ENCODE data around the gene SLC17A2. TPM values are rescaled to one million over a fixed set of nuclear protein-coding genes. Genes with fewer than 3 reads are reported as not detected.

The SLC17A2 gene
- polyA plus RNA-seq, 1 experiment: not detected

DNA sequence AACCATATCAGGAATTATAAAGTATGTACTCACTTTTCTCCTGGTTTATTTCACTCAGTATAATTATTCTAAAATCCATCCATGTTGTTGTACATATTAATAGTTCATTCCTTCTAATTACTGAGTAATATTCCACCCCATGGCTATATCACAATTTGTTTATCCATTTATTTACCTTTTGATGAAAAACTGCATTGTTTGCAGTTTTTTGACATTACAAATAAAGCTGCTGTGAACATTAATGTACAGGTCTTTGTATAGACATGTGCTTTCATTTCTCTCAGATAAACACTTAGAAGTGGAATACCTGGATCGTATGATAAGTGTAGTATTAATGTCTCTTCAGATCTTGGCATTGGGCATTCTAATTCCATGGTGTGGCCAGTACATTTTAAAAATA, 60.7 kb downstream of the SLC17A2 start:
- ChIA-PET CTCF (interaction anchor here (0.9 kb wide), 1 partner anchor 53 kb away, joined by 3 read pairs; no protein-coding TSS in a partner anchor), POLR2A (no interaction called here)
- DNase-seq (ENCODE audit: low read depth): no peak

DNA sequence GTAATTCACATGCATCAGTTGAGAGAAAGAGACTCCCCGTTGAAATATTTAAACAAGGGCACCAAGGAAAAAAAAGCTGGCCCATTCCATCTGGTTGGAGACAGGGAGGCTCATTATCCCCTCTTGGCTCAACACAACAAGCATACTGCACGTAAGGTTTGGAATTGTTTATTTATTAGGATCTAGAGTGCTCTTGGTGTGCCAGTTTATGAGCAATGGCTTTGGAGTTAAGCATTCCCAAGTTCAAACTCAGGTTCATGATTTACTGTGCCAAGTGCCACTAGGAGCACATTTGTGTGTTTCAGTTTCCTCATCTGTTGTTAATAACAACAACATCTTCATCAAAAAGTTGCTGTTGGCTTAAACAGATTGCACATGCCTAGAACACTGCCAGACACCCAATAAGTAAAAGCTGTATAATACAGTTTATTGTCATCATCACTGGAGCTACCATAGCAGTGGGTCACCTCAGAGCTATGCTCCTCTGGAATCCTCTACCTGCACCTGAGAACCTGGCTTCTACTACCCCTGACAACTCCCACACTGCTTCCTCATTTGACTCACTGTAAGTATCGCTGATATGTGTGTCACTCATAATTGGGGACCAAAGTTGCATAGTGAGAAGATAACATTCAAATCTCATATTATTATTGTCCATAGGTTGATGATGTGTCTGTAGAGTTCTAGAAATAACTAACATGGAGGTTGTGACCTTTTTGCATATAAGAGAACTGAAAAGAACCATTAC, 61.9 kb downstream of the SLC17A2 start:
- TF ChIP-seq, protein P1, sequence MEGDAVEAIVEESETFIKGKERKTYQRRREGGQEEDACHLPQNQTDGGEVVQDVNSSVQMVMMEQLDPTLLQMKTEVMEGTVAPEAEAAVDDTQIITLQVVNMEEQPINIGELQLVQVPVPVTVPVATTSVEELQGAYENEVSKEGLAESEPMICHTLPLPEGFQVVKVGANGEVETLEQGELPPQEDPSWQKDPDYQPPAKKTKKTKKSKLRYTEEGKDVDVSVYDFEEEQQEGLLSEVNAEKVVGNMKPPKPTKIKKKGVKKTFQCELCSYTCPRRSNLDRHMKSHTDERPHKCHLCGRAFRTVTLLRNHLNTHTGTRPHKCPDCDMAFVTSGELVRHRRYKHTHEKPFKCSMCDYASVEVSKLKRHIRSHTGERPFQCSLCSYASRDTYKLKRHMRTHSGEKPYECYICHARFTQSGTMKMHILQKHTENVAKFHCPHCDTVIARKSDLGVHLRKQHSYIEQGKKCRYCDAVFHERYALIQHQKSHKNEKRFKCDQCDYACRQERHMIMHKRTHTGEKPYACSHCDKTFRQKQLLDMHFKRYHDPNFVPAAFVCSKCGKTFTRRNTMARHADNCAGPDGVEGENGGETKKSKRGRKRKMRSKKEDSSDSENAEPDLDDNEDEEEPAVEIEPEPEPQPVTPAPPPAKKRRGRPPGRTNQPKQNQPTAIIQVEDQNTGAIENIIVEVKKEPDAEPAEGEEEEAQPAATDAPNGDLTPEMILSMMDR (IDR thresholded peaks at IDR 0.05; ENCODE audit: insufficient read depth, low read depth, low read length): no peak
- CTCF ChIA-PET: interaction anchor here (0.6 kb wide), 1 partner anchor 26 kb away, joined by 3 read pairs; no protein-coding TSS in a partner anchor

More for the DNA sequence above, 60.7 kb downstream of the SLC17A2 start:
- Histone ChIP-seq H3K36me3 (ENCODE audit: control insufficient read depth, insufficient read depth, low read length) (no peaks in the 10 kb centered on the region), H3K27me3 (ENCODE audit: control insufficient read depth, insufficient read depth, low read length) (no peaks in the 10 kb centered on the region), H3K4me3 (ENCODE audit: low read depth, low read length) (no peak overlapping the region)
- TF ChIP-seq, protein P1 (IDR thresholded peaks at IDR 0.05; ENCODE audit: insufficient read depth, low read depth, low read length): no peak

DNA sequence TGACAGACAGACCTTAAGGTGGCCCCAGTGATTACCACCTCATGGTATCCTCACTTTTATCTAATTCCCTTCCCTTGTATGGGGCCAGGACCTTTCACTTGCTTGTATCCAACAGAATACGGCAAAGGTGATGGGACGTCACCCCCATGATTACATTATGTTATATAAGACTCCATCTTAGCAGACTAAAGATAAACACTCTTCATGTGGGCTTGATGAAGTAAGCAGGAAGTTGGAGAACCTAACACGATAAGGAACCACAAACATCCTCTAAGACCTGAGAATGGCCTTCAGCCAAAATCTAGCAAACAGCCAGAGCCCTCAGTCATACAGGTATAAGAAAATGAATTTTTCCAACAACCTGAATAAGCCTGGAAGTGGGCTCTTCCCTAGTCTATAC, 64.5 kb downstream of the SLC17A2 start:
- TF ChIP-seq, protein P1 (IDR thresholded peaks at IDR 0.05; ENCODE audit: insufficient read depth, low read depth, low read length): no peak
- H3K4me3 ChIP-seq (ENCODE audit: low read depth, low read length): no peak overlapping the region
- H3K36me3 ChIP-seq (ENCODE audit: control insufficient read depth, insufficient read depth, low read length): no peaks in the 10 kb centered on the region
- no peak for DNase-seq (ENCODE audit: low read depth)
- ChIA-PET CTCF (no interaction called here), POLR2A (no interaction called here)
- no peaks in the 10 kb centered on the region for H3K27me3 ChIP-seq (ENCODE audit: control insufficient read depth, insufficient read depth, low read length)

More for the DNA sequence above, 61.9 kb downstream of the SLC17A2 start:
- Histone ChIP-seq H3K36me3 (ENCODE audit: control insufficient read depth, insufficient read depth, low read length) (no peaks in the 10 kb centered on the region), H3K4me3 (ENCODE audit: low read depth, low read length) (no peak overlapping the region), H3K27me3 (ENCODE audit: control insufficient read depth, insufficient read depth, low read length) (no peaks in the 10 kb centered on the region)
- no peak for DNase-seq (ENCODE audit: low read depth)
- POLR2A ChIA-PET: no interaction called here

DNA sequence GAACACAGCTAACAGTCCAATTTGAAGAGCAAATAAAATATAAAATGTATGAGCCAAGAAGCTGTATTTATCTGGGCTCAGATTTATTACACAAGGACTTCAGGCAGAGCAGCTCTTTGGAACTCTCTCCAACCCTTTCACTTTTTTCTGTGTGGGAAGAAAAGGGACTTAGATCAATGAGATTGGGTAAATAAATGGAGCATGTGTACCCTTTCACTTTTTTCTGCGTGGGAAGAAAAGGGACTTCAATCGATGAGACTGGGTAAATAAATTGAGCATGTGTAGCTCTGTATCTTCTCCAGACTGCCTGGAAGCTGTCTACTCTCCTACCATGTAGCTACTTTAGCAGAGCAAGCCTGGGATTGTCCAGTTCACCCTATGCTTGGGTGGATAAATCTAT, 67.1 kb downstream of the SLC17A2 start:
- POLR2A ChIA-PET: no interaction called here

More for the DNA sequence above, 67.1 kb downstream of the SLC17A2 start:
- CTCF ChIA-PET: no interaction called here
- TF ChIP-seq, protein P1 (IDR thresholded peaks at IDR 0.05; ENCODE audit: insufficient read depth, low read depth, low read length): no peak
- no peak overlapping the region for H3K4me3 ChIP-seq (ENCODE audit: low read depth, low read length)
- no peaks in the 10 kb centered on the region for H3K36me3 ChIP-seq (ENCODE audit: control insufficient read depth, insufficient read depth, low read length)
- DNase-seq (ENCODE audit: low read depth): no peak
- no peaks in the 10 kb centered on the region for H3K27me3 ChIP-seq (ENCODE audit: control insufficient read depth, insufficient read depth, low read length)

Other genes with a start within 250 kb of the SLC17A2 start
- not detected in 2 replicates for gene SLC17A4, start 175.9 kb downstream of the SLC17A2 start, polyA plus RNA-seq (2011; rRNA removed)
- not detected in 2 replicates for gene SLC17A1, start 98.6 kb downstream of the SLC17A2 start, polyA plus RNA-seq (2011; rRNA removed)
- gene SLC17A3, start 56.4 kb downstream of the SLC17A2 start, polyA plus RNA-seq (2011; rRNA removed): not detected in 2 replicates
- gene TRIM38, start 32.1 kb upstream of the SLC17A2 start, polyA plus RNA-seq (2011; rRNA removed): 4.7 and 7.7 TPM in 2 replicates
- gene HFE, start 156.7 kb upstream of the SLC17A2 start, polyA plus RNA-seq (2011; rRNA removed): 23.5 and 24.3 TPM in 2 replicates